NCI-H1930 (cell line): ENCODE data around the gene SGCE.
"Not testable (repeated sequence)": the region's sequence is repeated elsewhere in the genome, so short reads cannot be mapped to it uniquely, and the experiment has no call there.

Experiments used
- DNase-seq, 2 experiments: peaks; one replicate each; lab custom pipeline; 2025; lab: John Stamatoyannopoulos, UW

The SGCE gene, protein sequence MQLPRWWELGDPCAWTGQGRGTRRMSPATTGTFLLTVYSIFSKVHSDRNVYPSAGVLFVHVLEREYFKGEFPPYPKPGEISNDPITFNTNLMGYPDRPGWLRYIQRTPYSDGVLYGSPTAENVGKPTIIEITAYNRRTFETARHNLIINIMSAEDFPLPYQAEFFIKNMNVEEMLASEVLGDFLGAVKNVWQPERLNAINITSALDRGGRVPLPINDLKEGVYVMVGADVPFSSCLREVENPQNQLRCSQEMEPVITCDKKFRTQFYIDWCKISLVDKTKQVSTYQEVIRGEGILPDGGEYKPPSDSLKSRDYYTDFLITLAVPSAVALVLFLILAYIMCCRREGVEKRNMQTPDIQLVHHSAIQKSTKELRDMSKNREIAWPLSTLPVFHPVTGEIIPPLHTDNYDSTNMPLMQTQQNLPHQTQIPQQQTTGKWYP

DNA sequence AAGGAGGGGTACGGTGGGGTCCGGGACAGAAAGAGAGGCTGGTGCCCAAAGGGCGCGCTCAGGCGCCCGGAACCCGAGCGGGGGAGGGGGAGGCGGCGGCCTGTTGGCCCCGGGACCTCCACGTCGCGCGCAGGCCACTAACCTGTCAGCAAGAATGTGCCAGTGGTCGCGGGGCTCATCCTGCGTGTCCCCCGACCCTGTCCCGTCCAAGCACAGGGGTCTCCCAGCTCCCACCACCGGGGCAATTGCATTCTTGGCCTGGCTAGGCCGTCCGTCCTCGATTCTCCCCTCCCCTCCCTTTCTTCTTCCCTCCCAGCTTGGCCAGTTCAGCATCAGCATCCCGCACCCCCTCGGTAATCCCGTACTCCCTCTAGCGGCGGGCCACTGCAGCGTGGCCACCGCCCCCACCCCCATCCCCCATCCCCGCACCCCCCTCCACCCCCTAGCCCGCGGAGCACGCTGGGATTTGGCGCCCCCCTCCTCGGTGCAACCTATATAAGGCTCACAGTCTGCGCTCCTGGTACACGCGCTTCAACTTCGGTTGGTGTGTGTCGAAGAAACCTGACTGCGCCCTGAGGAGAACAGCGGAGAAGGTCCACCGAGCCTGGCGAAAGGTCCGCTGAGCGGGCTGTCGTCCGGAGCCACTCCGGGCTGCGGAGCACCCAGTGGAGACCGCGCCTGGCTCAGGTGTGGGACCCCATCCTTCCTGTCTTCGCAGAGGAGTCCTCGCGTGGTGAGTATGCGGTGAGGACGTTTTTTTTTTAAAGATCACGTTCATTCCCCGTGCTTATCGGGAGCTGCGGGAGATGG lies at the start of gene SGCE:
TSS of gene SGCE (minus strand) at position 286 of the 810 bp plus-strand sequence. CDS start at position 251, 35 bp downstream.
- DNase-seq = peak; percentile 39 to 67

- not testable (repeated sequence) for DNase-seq
These were observed 49.5 kb upstream of the SGCE start for GRCh38 chr7:94705155-94706021.

DNA sequence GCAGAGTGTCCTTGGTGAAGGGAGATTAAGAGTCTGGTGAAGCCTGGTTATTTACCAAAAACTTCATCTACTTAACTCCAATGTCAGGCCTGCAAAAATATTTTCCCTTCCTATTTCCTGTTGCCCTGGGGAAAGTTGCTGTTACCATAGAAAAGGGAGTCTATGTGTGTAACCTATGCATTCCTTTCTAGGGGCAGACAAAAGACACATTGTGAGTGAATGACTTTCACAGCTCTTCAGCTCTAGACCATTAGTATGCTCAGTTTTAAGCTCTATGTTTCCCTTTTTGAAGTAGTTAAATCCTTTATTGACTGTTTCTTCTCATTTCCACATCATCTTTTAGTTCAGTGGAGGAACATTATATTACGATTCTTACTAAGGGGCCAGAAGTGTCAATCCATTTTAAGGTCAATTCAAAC lies 45.6 kb upstream of the SGCE start:
- no peak for DNase-seq

GRCh38 chr7:94700926-94701554 lies 45.1 kb upstream of the SGCE start:
- DNase-seq = no peak

DNA sequence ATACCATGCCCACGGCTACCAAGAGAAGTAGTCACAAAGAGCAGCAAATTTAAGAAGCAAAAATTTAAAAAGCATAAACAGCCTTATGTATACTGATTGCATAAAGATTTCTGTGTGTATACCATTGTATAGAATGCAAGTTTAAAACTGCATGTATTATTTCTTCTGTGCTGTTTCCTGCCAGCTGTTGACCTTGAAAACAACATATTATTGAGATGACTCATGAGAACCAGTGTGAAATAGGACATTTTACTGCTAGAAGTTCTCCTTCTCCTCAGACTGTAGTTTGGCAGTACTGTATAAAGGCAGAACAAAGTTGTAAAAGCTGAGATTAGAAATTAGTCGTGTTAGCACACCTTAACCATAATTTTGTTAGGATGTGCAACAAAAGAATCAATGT lies 42.3 kb upstream of the SGCE start:
- DNase-seq = no peak

DNA sequence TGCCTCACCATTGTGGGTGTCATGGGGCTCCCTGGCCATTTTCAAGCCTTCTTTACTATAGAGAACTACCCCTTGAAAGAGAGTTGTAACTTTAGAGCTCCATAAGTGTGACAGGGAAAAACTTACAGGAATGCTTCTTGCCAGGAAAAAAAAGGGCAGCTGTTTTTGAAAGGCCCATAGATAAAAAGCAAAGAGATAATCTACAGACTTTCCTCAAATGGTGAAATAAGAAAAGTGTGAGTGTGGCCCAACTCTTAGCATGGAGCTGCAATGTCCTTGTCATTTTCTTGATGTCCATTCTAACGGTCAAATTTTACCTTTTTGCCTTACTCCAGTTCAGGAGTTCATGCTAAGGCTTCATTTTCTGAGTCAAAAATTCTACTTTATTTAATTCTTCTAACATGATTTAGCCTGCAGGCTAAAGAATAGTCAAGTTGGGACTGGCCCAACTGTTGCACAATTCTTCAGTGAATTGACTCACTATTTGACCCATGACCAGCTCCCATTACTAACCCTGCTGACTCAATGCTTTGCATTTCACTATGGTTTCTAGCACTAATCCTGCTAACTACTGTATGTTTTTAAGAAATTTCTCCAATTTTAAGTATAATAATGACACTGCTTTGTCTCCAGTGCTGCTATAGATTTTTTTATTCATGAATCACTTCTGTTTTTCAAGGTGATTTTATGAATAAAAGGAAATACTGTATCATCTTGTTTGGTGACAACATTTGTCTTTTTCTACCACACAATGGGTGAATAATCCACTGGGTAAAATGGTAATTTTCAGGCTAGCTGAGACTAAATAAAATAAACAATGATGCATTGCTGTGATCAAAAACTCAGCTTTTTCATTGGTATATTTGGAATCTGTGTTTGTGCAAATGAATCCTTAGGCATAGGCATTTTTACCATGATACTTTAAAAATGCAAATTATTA lies 41.4 kb upstream of the SGCE start:
- DNase-seq = no peak

DNA sequence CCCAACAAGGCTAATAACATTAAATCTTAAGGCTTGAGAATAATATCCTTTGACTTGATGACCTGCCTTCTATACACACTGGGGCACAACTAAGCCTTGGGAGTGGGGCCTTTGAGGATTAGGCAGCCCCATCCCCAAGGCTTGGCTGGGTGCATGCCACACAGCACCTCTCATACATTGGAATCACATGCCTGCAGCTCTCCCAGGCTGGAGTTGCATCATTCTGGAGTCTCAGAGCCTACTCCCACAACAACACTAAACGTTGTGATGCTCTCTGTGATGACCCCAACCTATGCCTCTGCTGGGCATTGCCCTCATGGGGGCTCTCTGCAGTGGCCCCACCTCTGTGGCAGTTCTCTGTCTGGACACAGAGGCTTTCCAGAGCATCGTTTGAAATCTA lies 31.9 kb upstream of the SGCE start:
- DNase-seq = no peak

DNA sequence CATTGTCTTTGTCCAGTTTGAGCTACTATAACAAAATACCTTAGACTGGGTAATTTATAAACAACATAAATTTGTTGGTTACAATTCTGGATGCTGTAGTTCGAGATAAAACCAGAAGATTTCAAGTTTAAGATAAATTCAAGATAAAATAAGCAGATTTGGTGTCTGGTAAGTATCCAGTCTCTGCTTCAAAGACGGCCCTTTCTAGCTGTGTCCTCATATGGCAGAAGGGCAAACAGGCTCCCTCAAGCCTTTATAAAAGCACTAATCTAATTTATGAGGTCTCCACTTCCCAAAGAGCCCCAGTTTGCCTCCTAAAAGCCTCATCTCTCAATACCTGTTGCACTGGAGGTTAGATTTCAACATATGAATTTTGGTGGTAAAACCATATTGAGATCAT lies 31.1 kb upstream of the SGCE start:
- DNase-seq = no peak

GRCh38 chr7:94683066-94683465 lies 27.1 kb upstream of the SGCE start:
- DNase-seq = no peak

DNA sequence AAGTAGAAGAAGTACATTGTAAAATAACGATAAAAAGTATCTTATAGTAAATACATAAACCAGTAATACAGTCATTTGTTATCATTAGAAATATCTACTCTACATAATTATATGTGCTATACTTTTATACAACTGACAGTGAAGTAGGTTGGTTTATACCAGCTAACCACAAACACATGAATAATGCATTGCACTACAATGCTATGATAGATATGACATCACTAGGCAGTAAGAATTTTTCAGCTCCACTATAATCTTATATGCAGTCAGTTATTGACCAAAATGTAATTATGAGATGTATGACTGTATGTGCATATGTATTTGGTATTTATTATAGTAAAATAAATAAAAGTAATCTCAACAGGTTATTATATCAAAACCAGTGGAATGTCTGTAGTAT lies 23.4 kb upstream of the SGCE start:
- no peak for DNase-seq

GRCh38 chr7:94676431-94676830 lies 20.5 kb upstream of the SGCE start:
- DNase-seq = no peak

DNA sequence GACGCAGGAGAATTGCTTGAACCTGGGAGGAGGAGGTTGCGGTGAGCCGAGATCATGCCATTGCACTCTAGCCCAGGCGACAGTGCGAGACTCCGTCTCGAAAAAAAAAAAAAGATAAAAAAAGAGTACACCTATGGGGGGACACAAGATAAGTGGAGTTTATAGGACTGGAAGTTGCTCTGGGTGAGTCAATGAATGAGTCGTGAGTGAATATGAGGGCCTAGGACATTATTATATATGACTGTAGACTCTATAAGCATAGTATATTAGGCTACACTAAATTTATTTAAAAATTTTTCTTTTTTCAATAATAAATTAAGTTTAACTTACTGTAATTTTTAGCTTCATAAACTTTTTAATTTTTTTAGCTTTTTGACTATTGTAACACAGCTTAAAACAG lies 19.4 kb upstream of the SGCE start:
- no peak for DNase-seq

GRCh38 chr7:94671444-94672235 lies 15.7 kb upstream of the SGCE start:
- no peak for DNase-seq

- no peak for DNase-seq
These were observed 14.0 kb upstream of the SGCE start for GRCh38 chr7:94669773-94670495.

DNA sequence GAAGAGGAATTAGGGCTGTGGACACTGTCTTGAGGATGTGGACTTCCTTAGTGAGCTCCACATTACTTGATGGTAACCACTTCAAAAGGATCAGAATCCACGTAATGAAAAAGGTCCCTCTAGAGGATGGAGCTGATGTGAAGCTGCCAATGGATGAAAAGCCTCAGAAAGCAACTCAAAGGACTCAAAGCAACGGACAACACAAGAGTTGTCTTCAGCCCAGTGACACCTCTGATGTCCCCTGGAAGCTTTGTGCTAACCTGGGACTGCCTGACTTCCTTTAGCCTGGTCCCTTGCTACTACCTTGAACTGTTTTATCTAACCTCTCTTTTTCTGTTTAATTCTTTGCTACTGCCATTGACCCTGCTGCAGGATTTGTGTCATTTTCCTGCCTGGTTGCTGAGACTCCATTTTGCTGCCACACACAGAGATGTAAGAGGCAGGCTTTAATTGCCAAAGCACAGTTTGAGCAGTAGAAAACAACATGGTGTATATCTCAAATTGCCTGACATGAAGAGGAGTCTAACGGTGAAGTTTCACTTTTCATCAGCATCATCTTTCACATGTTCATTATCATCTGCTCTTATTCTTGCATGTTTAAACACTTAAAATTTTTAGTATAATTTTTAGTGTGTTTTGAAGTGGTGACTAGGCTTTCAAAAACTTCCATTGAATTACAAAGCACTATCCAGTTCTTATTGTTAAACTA lies 11.1 kb upstream of the SGCE start:
- no peak for DNase-seq

GRCh38 chr7:94665426-94665825 lies 9.5 kb upstream of the SGCE start:
- no peak for DNase-seq

DNA sequence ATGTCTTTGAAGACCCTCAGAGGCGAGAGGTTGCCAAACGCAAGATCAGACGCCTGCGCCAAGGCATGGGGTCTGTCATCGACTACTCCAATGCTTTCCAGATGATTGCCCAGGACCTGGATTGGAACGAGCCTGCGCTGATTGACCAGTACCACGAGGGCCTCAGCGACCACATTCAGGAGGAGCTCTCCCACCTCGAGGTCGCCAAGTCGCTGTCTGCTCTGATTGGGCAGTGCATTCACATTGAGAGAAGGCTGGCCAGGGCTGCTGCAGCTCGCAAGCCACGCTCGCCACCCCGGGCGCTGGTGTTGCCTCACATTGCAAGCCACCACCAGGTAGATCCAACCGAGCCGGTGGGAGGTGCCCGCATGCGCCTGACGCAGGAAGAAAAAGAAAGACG lies 8.1 kb upstream of the SGCE start:
- DNase-seq = no peak

- DNase-seq = no peak
These were observed 6.6 kb upstream of the SGCE start for GRCh38 chr7:94662548-94662947.
